ENCODE measurements around the gene TAF3.

Gene TAF3

DNA sequence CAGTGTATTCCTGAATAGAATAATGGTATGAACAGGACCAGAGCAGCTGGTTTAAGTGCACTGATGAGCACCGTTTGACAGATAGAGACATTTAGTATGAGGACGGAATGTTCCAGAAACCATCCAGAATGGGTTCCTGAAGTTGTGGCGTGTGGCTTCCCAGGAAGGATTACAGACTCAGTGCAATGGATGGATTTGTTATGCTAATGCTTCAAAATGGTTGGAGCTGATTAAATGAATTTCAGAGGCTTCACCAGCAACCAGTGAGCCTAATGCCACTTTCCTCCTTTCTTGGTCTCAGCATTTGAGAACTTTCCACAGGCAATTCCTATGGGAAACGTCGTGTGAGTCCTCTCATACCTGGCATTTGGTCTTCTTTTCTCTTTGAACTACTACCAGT is 246.1 kb downstream of the TAF3 start:
- H3K4me3 ChIP-seq (ENCODE audit: low read length), result no peak overlapping the region
- no peak overlapping the region for H2AFZ ChIP-seq (ENCODE audit: low read depth, low read length)
- no peaks in the 10 kb centered on the region for H3K36me3 ChIP-seq (ENCODE audit: insufficient read depth, low read length)
- peaks cover 71% of the 10 kb centered on the region for H3K27me3 ChIP-seq (ENCODE audit: insufficient read depth, low read length)
- H3K4me1 ChIP-seq (ENCODE audit: insufficient read depth, low read length), result no peaks in the 10 kb centered on the region
- peaks cover 3% of the 10 kb centered on the region for H3K9me3 ChIP-seq (ENCODE audit: low read length)

- H3K9me3 ChIP-seq (ENCODE audit: low read length), result peaks cover 3% of the 10 kb centered on the region
- no peak overlapping the region for H3K4me3 ChIP-seq (ENCODE audit: low read length)
- no peaks in the 10 kb centered on the region for H3K4me1 ChIP-seq (ENCODE audit: insufficient read depth, low read length)
- H3K27me3 ChIP-seq (ENCODE audit: insufficient read depth, low read length), result peaks cover 65% of the 10 kb centered on the region
- H3K36me3 ChIP-seq (ENCODE audit: insufficient read depth, low read length), result no peaks in the 10 kb centered on the region
- H2AFZ ChIP-seq (ENCODE audit: low read depth, low read length), result no peak overlapping the region
Measured at GRCh38 chr10:8065651-8066050, 247.3 kb downstream of the TAF3 start.

DNA sequence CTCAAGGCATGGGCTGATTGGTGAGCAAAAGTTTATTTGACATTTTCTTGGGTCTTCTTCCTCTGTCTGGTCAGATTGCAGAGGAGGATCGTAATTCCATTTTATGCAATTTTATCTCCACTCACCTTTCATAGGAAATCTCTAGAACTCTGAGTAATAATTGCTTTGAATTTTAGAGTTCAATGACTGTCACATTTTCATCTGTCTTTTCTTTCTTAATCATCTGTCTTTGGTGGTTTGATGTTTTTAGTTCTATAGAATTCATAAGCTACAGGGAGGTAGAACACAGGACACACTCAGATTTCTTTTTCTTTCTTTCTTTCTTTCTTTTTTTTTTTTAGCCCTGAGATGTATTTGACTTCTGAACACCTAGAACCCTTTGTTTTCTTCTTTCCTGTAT is 247.8 kb downstream of the TAF3 start:
- Histone ChIP-seq H3K4me3 (ENCODE audit: low read length) (no peak overlapping the region), H2AFZ (ENCODE audit: low read depth, low read length) (no peak overlapping the region), H3K4me1 (ENCODE audit: insufficient read depth, low read length) (no peaks in the 10 kb centered on the region), H3K36me3 (ENCODE audit: insufficient read depth, low read length) (no peaks in the 10 kb centered on the region), H3K9me3 (ENCODE audit: low read length) (peaks cover 3% of the 10 kb centered on the region), H3K27me3 (ENCODE audit: insufficient read depth, low read length) (peaks cover 61% of the 10 kb centered on the region)

Data from neuron (in vitro differentiated cells).